Stomach (tissue), 4 donors: ENCODE results near the gene CTNNA3.

Experiments used
- CTCF ChIP-seq, 7 experiments: fragments of 450-650 bp in 4 of 7; fragments of 200-600 bp in 3 of 7; sonication (generic) in 3 of 7; IDR thresholded peaks; one replicate each; pipeline ENCODE4 v1.5.1; 2016 to 2019; ENCODE audit warnings: antibody characterized with exemption in 7 of 7, control low read depth in 2 of 7, mild to moderate bottlenecking in 1 of 7
- EP300 ChIP-seq: sonication (generic); formaldehyde crosslinking; IDR thresholded peaks from one replicate; pipeline ENCODE4 v1.6.1; 2017; ENCODE audit warnings: antibody characterized with exemption

GRCh38 chr10:66625709-66626590, 1070.0 kb downstream of the CTNNA3 start:
- TF ChIP-seq EP300 = no peak
- no peak for TF ChIP-seq CTCF (IDR thresholded peaks at IDR 0.05)
